Measurements from ENCODE around the gene SLC25A21.

GRCh38 chr14:36707570-36707969 lies 464.8 kb downstream of the SLC25A21 start:
- TF ChIP-seq, protein P1, sequence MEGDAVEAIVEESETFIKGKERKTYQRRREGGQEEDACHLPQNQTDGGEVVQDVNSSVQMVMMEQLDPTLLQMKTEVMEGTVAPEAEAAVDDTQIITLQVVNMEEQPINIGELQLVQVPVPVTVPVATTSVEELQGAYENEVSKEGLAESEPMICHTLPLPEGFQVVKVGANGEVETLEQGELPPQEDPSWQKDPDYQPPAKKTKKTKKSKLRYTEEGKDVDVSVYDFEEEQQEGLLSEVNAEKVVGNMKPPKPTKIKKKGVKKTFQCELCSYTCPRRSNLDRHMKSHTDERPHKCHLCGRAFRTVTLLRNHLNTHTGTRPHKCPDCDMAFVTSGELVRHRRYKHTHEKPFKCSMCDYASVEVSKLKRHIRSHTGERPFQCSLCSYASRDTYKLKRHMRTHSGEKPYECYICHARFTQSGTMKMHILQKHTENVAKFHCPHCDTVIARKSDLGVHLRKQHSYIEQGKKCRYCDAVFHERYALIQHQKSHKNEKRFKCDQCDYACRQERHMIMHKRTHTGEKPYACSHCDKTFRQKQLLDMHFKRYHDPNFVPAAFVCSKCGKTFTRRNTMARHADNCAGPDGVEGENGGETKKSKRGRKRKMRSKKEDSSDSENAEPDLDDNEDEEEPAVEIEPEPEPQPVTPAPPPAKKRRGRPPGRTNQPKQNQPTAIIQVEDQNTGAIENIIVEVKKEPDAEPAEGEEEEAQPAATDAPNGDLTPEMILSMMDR (IDR thresholded peaks at IDR 0.05), result no peak
- TF ChIP-seq POLR2A (IDR thresholded peaks at IDR 0.05), result no peak
- no peak for TF ChIP-seq EP300 (IDR thresholded peaks at IDR 0.05)

Measured in stomach (tissue), 4 donors.